H1 (cell line): ENCODE measurements around the gene ARMS2. TPM values are rescaled to one million over a fixed set of nuclear protein-coding genes. Genes with fewer than 3 reads are reported as not detected.

ENCODE experiments used
- CTCF ChIA-PET: fragments of 300-600 bp; sonication (Branson Sonifier 250); formaldehyde crosslinking; loops from one replicate; lab custom pipeline; 2021; ENCODE audit not compliant: partially characterized antibody; lab: Charles Lee
- POLR2A ChIA-PET: fragments of 300-600 bp; sonication (Branson Sonifier 250); formaldehyde crosslinking; loops from one replicate; lab custom pipeline; 2021; ENCODE audit warnings: inconsistent platforms; ENCODE audit not compliant: partially characterized antibody; lab: Charles Lee
- DNase-seq, 2 experiments: peaks; one replicate each; pipeline versions ENCODE4 v3.0.0 to v3.0.0-alpha.2; 2010 to 2022; ENCODE audit warnings: low spot score in 2 of 2, low read depth in 1 of 2, mixed read lengths in 1 of 2
- FAIRE-seq: peaks from 2 replicates; lab custom pipeline; 2011; peaks lifted over from hg19 to GRCh38; lab: Jason Lieb, UNC
- H2AFZ ChIP-seq: 2 replicates; pipeline ENCODE4 v1.8.1; 2012; ENCODE audit warnings: low read length, inconsistent platforms
- H2AK5ac ChIP-seq: 2 replicates; pipeline ENCODE4 v1.6.1; 2013; ENCODE audit warnings: low read depth, low read length
- H2BK120ac ChIP-seq: replicated peaks from 2 replicates; pipeline ENCODE3; 2013; ENCODE audit warnings: low read depth, low read length, inconsistent platforms
- H2BK12ac ChIP-seq: 2 replicates; pipeline ENCODE4 v1.6.1; 2013; ENCODE audit warnings: low read depth, low read length
- H2BK15ac ChIP-seq: 2 replicates; pipeline ENCODE4 v1.6.1; 2013; ENCODE audit warnings: low read length
- H2BK20ac ChIP-seq: 2 replicates; pipeline ENCODE4 v1.6.1; 2013; ENCODE audit warnings: low read length
- H2BK5ac ChIP-seq: 2 replicates; pipeline ENCODE4 v1.6.1; 2013; ENCODE audit warnings: low read depth, low read length
- H3K14ac ChIP-seq: 2 replicates; pipeline ENCODE4 v1.6.1; 2013; ENCODE audit warnings: inconsistent platforms; ENCODE audit not compliant: insufficient read length
- H3K18ac ChIP-seq: 2 replicates; pipeline ENCODE4 v1.6.1; 2013; ENCODE audit warnings: low read length; ENCODE audit errors: extremely low read depth
- H3K23ac ChIP-seq: 2 replicates; pipeline ENCODE4 v1.6.1; 2013; ENCODE audit warnings: inconsistent platforms; ENCODE audit not compliant: insufficient read length
- H3K23me2 ChIP-seq: 2 replicates; pipeline ENCODE4 v1.6.1; 2013; ENCODE audit warnings: low read depth, low read length
- H3K27ac ChIP-seq: 2 replicates; pipeline ENCODE4 v1.6.1; 2011; ENCODE audit warnings: low read depth, low read length, inconsistent platforms
- H3K27me3 ChIP-seq, 4 experiments: replicated peaks in 1 of 4; 1 replicate in 1 of 4; 2 replicates in 3 of 4; pipeline versions ENCODE4 v1.6.1 to v1.8.1; 2011 to 2013; ENCODE audit warnings: low read length in 3 of 4, mild to moderate bottlenecking in 3 of 4, inconsistent platforms in 2 of 4, mixed read lengths in 2 of 4, moderate library complexity in 1 of 4; ENCODE audit not compliant: control insufficient read depth in 3 of 4, insufficient read depth in 3 of 4; ENCODE audit errors: extremely low read depth in 1 of 4
- H3K36me3 ChIP-seq, 4 experiments: 2 replicates each; pipeline versions ENCODE4 v1.6.1 to v1.8.1; 2011 to 2013; ENCODE audit warnings: mild to moderate bottlenecking in 4 of 4, low read length in 3 of 4, moderate library complexity in 2 of 4, control low read depth in 1 of 4, inconsistent platforms in 1 of 4; ENCODE audit not compliant: insufficient read depth in 4 of 4, control insufficient read depth in 2 of 4
- H3K4ac ChIP-seq: replicated peaks from 2 replicates; pipeline ENCODE3; 2013; ENCODE audit warnings: low read length, low read depth, mixed read lengths, inconsistent platforms; ENCODE audit not compliant: insufficient read length
- H3K4me1 ChIP-seq, 4 experiments: replicated peaks in 1 of 4; 1 replicate in 1 of 4; 2 replicates in 3 of 4; pipeline versions ENCODE4 v1.6.1 to v1.8.1; 2011 to 2013; ENCODE audit warnings: low read length in 3 of 4, inconsistent platforms in 2 of 4, mixed read lengths in 1 of 4; ENCODE audit not compliant: insufficient read depth in 4 of 4, control insufficient read depth in 3 of 4
- H3K4me2 ChIP-seq, 2 experiments: 2 replicates each; pipeline versions ENCODE4 v1.6.1 to v1.8.1; 2011 to 2013; ENCODE audit warnings: low read depth in 2 of 2, low read length in 2 of 2, control low read depth in 1 of 2, inconsistent platforms in 1 of 2, mild to moderate bottlenecking in 1 of 2; ENCODE audit not compliant: insufficient read depth in 1 of 2
- H3K4me3 ChIP-seq, 4 experiments: fragments of 200-600, 300-600 bp in 1 of 4; sonication (generic), shearing (Covaris generic), sonication (Bioruptor Twin) in 1 of 4; 2 replicates each; pipeline versions ENCODE4 v1.5.1 to v1.8.1; 2011 to 2016; ENCODE audit warnings: low read length in 4 of 4, low read depth in 3 of 4, control low read depth in 2 of 4, inconsistent platforms in 2 of 4, mild to moderate bottlenecking in 2 of 4, mixed read lengths in 1 of 4, moderate library complexity in 1 of 4; ENCODE audit not compliant: insufficient read depth in 2 of 4; ENCODE audit errors: extremely low read depth in 1 of 4
- H3K56ac ChIP-seq: replicated peaks from 2 replicates; pipeline ENCODE3; 2013; ENCODE audit warnings: low read depth, mild to moderate bottlenecking, mixed read lengths, low read length, inconsistent platforms; ENCODE audit not compliant: insufficient read length
- H3K79me1 ChIP-seq: 2 replicates; pipeline ENCODE4 v1.6.1; 2013; ENCODE audit warnings: low read depth, low read length, control low read depth
- H3K79me2 ChIP-seq, 2 experiments: 2 replicates each; pipeline versions ENCODE4 v1.6.1 to v1.8.1; 2012 to 2013; ENCODE audit warnings: low read length in 2 of 2, mild to moderate bottlenecking in 2 of 2, inconsistent platforms in 1 of 2; ENCODE audit not compliant: insufficient read depth in 2 of 2, control insufficient read depth in 1 of 2
- H3K9ac ChIP-seq, 4 experiments: replicated peaks in 1 of 4; 1 replicate in 1 of 4; 2 replicates in 3 of 4; pipeline versions ENCODE4 v1.6.1 to v1.8.1; 2011 to 2013; ENCODE audit warnings: low read depth in 3 of 4, low read length in 3 of 4, control low read depth in 2 of 4, mild to moderate bottlenecking in 2 of 4, moderate library complexity in 2 of 4, inconsistent platforms in 1 of 4; ENCODE audit errors: extremely low read depth in 1 of 4
- H3K9me3 ChIP-seq, 2 experiments: 2 replicates each; pipeline versions ENCODE4 v1.6.1 to v1.8.1; 2012 to 2013; ENCODE audit warnings: mild to moderate bottlenecking in 2 of 2, moderate library complexity in 2 of 2, control low read depth in 1 of 2, inconsistent platforms in 1 of 2, low read depth in 1 of 2, low read length in 1 of 2, mixed read lengths in 1 of 2; ENCODE audit not compliant: insufficient read depth in 2 of 2
- H4K20me1 ChIP-seq, 2 experiments: replicated peaks in 1 of 2; 2 replicates each; pipeline versions ENCODE3 to v1.8.1; 2011 to 2013; ENCODE audit warnings: inconsistent platforms in 2 of 2, low read length in 2 of 2, mild to moderate bottlenecking in 1 of 2; ENCODE audit not compliant: insufficient read depth in 2 of 2, control insufficient read depth in 1 of 2
- H4K5ac ChIP-seq: 2 replicates; pipeline ENCODE4 v1.6.1; 2013; ENCODE audit warnings: low read length, low read depth, mixed read lengths, inconsistent platforms; ENCODE audit not compliant: insufficient read length
- H4K8ac ChIP-seq: 2 replicates; pipeline ENCODE4 v1.8.0; 2013; ENCODE audit warnings: mild to moderate bottlenecking, moderate library complexity, low read length, inconsistent platforms; ENCODE audit not compliant: insufficient read depth; ENCODE audit errors: extremely low read depth
- H4K91ac ChIP-seq: replicated peaks from 2 replicates; pipeline ENCODE3; 2013; ENCODE audit warnings: low read length, mixed read lengths, inconsistent platforms; ENCODE audit not compliant: insufficient read length
- BACH1 ChIP-seq: IDR thresholded peaks from 2 replicates; pipeline ENCODE4 v1.6.1; 2012; ENCODE audit warnings: low read length, improper control_type of control experiment
- CHD1 ChIP-seq: IDR thresholded peaks from 2 replicates; pipeline ENCODE4 v1.6.1; 2012; ENCODE audit warnings: low read depth, low read length, improper control_type of control experiment
- GABPA ChIP-seq: IDR thresholded peaks from 2 replicates; pipeline ENCODE4 v1.6.1; 2011; ENCODE audit warnings: mild to moderate bottlenecking, low read length, moderate library complexity, borderline replicate concordance; ENCODE audit not compliant: insufficient read depth
- SIX5 ChIP-seq: IDR thresholded peaks from 2 replicates; pipeline ENCODE4 v1.6.1; 2011; ENCODE audit warnings: mild to moderate bottlenecking, low read depth, low read length
- polyA plus RNA-seq, 7 experiments: library from polyadenylated mRNA; depleted of rRNA in 3 of 7; stranded (reverse) in 5 of 7; unstranded in 2 of 7; fragments of >200 nt in 5 of 7; fragments of 200-250 nt in 2 of 7; gene quantifications; 1 replicate in 5 of 7; 2 replicates in 1 of 7; 4 replicates in 1 of 7; pipeline versions ENCODE4 v1.2.1 to v1.2.3, GENCODE V29; 2011 to 2013; ENCODE audit warnings: missing spikeins in 2 of 7, mixed read lengths in 2 of 7
- total RNA-seq: library from RNA; stranded (reverse); fragmentation: NEBNext Ultra II Directional; extraction: Animal tissue kit (Norgen Biotek cat#: 25700); gene quantifications from 2 replicates; pipeline ENCODE4 v1.2.1, GENCODE V29; 2021
- TF ChIP-seq, protein P1 (sequence below): IDR thresholded peaks from 2 replicates; pipeline ENCODE4 v1.6.1; 2012; ENCODE audit warnings: low read length, inconsistent platforms

Gene ARMS2
- total and polyA plus RNA-seq, 2 of the 8 experiments (the other 6 are each of a cell fraction or from before 2014, with no cell fraction given) = not detected

- Histone ChIP-seq H3K79me2 (no peaks in the 10 kb centered on the region), H3K9me3 (no peaks in the 10 kb centered on the region), H2AFZ (no peak overlapping the region), H3K18ac (no peak overlapping the region), H4K20me1 (no peaks in the 10 kb centered on the region), H3K4me2 (no peak overlapping the region), H3K23ac (no peak overlapping the region), H4K91ac (no peak overlapping the region), H4K8ac (no peak overlapping the region), H3K4me3 (no peak overlapping the region), H3K4me1 (0 out of 7 replicates have a peak, but pooled peaks cover 0 to 3% (median 0%) of the 10 kb centered on the region in 4 experiments), H2BK120ac (no peak overlapping the region), H2BK15ac (no peak overlapping the region), H2BK20ac (no peak overlapping the region), H3K23me2 (no peaks in the 10 kb centered on the region), H3K79me1 (no peaks in the 10 kb centered on the region; the same call in 1 of the 2 replicates), H2BK12ac (no peak overlapping the region), H3K4ac (no peak overlapping the region), H3K36me3 (peaks cover 0 to 25% (median 4%) of the 10 kb centered on the region in 4 experiments; a peak in 5 of 8 replicates), H4K5ac (no peak overlapping the region), H2AK5ac (no peak overlapping the region), H3K14ac (no peak overlapping the region), H3K56ac (no peak overlapping the region), H3K27ac (no peak overlapping the region), H2BK5ac (no peak overlapping the region), H3K9ac (no peak overlapping the region), H3K27me3 (no peaks in the 10 kb centered on the region)
- DNase-seq = no peak
- ChIA-PET CTCF (interaction anchor here (1.2 kb wide), 1 partner anchor 145 kb away, joined by 3 read pairs; no protein-coding TSS in a partner anchor), POLR2A (no interaction called here)
- TF ChIP-seq BACH1 (no peak), CHD1 (no peak), SIX5 (no peak), GABPA (no peak)
- TF ChIP-seq, protein P1, sequence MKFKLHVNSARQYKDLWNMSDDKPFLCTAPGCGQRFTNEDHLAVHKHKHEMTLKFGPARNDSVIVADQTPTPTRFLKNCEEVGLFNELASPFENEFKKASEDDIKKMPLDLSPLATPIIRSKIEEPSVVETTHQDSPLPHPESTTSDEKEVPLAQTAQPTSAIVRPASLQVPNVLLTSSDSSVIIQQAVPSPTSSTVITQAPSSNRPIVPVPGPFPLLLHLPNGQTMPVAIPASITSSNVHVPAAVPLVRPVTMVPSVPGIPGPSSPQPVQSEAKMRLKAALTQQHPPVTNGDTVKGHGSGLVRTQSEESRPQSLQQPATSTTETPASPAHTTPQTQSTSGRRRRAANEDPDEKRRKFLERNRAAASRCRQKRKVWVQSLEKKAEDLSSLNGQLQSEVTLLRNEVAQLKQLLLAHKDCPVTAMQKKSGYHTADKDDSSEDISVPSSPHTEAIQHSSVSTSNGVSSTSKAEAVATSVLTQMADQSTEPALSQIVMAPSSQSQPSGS = no peak
- no peak for FAIRE-seq
Observed at GRCh38 chr10:122421742-122422141, 32.7 kb upstream of the ARMS2 start.
